ENCODE results near the gene HSPD1. TPM values are rescaled to one million over a fixed set of nuclear protein-coding genes. Genes with fewer than 3 reads are reported as not detected.

HSPD1 gene
- total and polyA plus RNA-seq, 9 of the 15 experiments (the other 6 are each of a cell fraction or from before 2014, with no cell fraction given), result 398 to 1,014 (median 622) TPM

- TF ChIP-seq ID3 (CRISPR knock-in tag; IDR thresholded peaks at IDR 0.05) (no peak), ID3 (tag; IDR thresholded peaks at IDR 0.05) (no peak), NRF1 (conservative IDR thresholded peaks at IDR 0.05 in 1 of 2, IDR thresholded peaks at IDR 0.05 in 1 of 2) (peak; percentile 97), L3MBTL2 (IDR thresholded peaks at IDR 0.05) (peak; percentile 37; the same call in 1 of the 2 replicates), NEUROD1 (IDR thresholded peaks at IDR 0.05; ENCODE audit: borderline replicate concordance, low read depth, low read length, partially characterized antibody) (no peak), MYBL2 (IDR thresholded peaks at IDR 0.05; ENCODE audit: low read depth) (no peak), MYBL2 (CRISPR knock-in tag; IDR thresholded peaks at IDR 0.05; ENCODE audit: borderline replicate concordance) (no peak), GTF2E2 (tag; IDR thresholded peaks at IDR 0.05) (peak; percentile 37; the same call in 1 of the 2 replicates), FUS (optimal IDR thresholded peaks at IDR 0.05; ENCODE audit: low read depth, low read length) (no peak), NUFIP1 (IDR thresholded peaks at IDR 0.05; ENCODE audit: partially characterized antibody) (no peak), GTF2B (IDR thresholded peaks at IDR 0.05; ENCODE audit: extremely low read depth, insufficient read length) (no peak), SNIP1 (IDR thresholded peaks at IDR 0.05; ENCODE audit: low read depth) (no peak), CREM (IDR thresholded peaks at IDR 0.05; ENCODE audit: low read depth) (peak; percentile 92), ZNF143 (CRISPR knock-in tag; IDR thresholded peaks at IDR 0.05) (no peak), ASH1L (IDR thresholded peaks at IDR 0.05; ENCODE audit: borderline replicate concordance, low read depth, partially characterized antibody) (no peak), ZFP30 (CRISPR knock-in tag; IDR thresholded peaks at IDR 0.05; ENCODE audit: borderline replicate concordance) (no peak), HINFP (tag; conservative IDR thresholded peaks at IDR 0.05; ENCODE audit: low read depth) (peak; percentile 89), ZNF785 (CRISPR knock-in tag; IDR thresholded peaks at IDR 0.05) (no peak), RFX7 (CRISPR knock-in tag; IDR thresholded peaks at IDR 0.05) (no peak), PRPF4 (IDR thresholded peaks at IDR 0.05; ENCODE audit: insufficient read depth, low read depth, low read length, poor library complexity, severe bottlenecking) (no peak), U2AF2 (optimal IDR thresholded peaks at IDR 0.05; ENCODE audit: low read depth, low read length) (no peak), CTBP1 (IDR thresholded peaks at IDR 0.05; ENCODE audit: borderline replicate concordance) (no peak; the same call in 1 of the 2 replicates), ETV1 (tag; conservative IDR thresholded peaks at IDR 0.05; ENCODE audit: low read depth) (peak; percentile 76), HDAC6 (IDR thresholded peaks at IDR 0.05; ENCODE audit: low read depth, low read length) (no peak), CBX3 (IDR thresholded peaks at IDR 0.05; ENCODE audit: borderline replicate concordance in 1 of 2, low read length in 2 of 2) (no peak; a peak in 1 of 3 replicates), LEF1 (IDR thresholded peaks at IDR 0.05) (0 out of 2 replicates have a peak, but pooled peaks have one; percentile 49), ZNF174 (CRISPR knock-in tag; IDR thresholded peaks at IDR 0.05) (no peak), XRCC4 (IDR thresholded peaks at IDR 0.05; ENCODE audit: extremely low read depth, insufficient read depth, insufficient read length) (no peak)
Measured at GRCh38 chr2:197453123-197453913, 46.3 kb downstream of the HSPD1 start, which contains the start of gene COQ10B (continued).

All from K562 (cell line).